Left cardiac atrium (tissue), 4 donors: ENCODE results near the gene COL5A1. TPM values are rescaled to one million over a fixed set of nuclear protein-coding genes. Genes with fewer than 3 reads are reported as not detected.
A peak's percentile ranks its signal among the peaks of the same experiment; 100 is the strongest.

ENCODE experiments used
- ATAC-seq, 2 donors: fragments of 200-7000 bp; cut with Tn5 transposase; one replicate each; pipeline ENCODE4 v1.9.1; 2020; ENCODE audit warnings: mild to moderate bottlenecking in 2 of 2, moderate library complexity in 2 of 2
- DNase-seq: peaks from one replicate; pipeline ENCODE4 v3.0.0-alpha.2; 2020
- intact Hi-C, 2 donors: fragments of 100-400 bp; cut with DNase I; formaldehyde crosslinking; loops; one replicate each; pipeline versions ENCODE4 v1.14.1 to v1.15.1; 2022 to 2023
- total RNA-seq, 2 donors: library from RNA; stranded (reverse); fragmentation: NEBNext Ultra II Directional; extraction: Animal tissue kit (Norgen Biotek cat#: 25700); gene quantifications; one replicate each; pipeline ENCODE4 v1.2.1, GENCODE V29; 2021
- donor health status: DM: no; HTN: yes; CAD: no.
- donor health status: DM: no; HTN: yes; CAD: no; lungs with severe emphysema.
- donor health status: DM: yes; HTN: yes; CAD: no.
- donor health status: Dilated cardiomyopathy.

COL5A1 gene
- total RNA-seq, 2 donors from 2014 or later = 29.8 to 35.2 TPM

- ATAC-seq (no peak), DNase-seq (no peak)
- intact Hi-C loops = loop anchor here in 1 of 2 donors (5.0 kb wide), 1 partner anchor 201 kb away; no protein-coding TSS in a partner anchor
Observed at GRCh38 chr9:134781591-134782302, 140.1 kb downstream of the COL5A1 start.

- intact Hi-C loops = loop anchor here in 1 of 2 donors (5.0 kb wide), 1 partner anchor 199 kb away; no protein-coding TSS in a partner anchor
- no peak for ATAC-seq
- no peak for DNase-seq
Observed at GRCh38 chr9:134782921-134783698, 141.5 kb downstream of the COL5A1 start.

- DNase-seq (no peak), ATAC-seq (no peak)
- intact Hi-C loops = loop anchor here in 1 of 2 donors (5.0 kb wide), 1 partner anchor 199 kb away; no protein-coding TSS in a partner anchor
Observed at GRCh38 chr9:134783699-134784039, 142.1 kb downstream of the COL5A1 start.

GRCh38 chr9:134784577-134785305, 143.1 kb downstream of the COL5A1 start:
- intact Hi-C loops = loop anchor here in 1 of 2 donors (5.0 kb wide), 1 partner anchor 198 kb away; no protein-coding TSS in a partner anchor
- DNase-seq (no peak), ATAC-seq (peak in 1 of 2 donors; percentile 1)

DNA sequence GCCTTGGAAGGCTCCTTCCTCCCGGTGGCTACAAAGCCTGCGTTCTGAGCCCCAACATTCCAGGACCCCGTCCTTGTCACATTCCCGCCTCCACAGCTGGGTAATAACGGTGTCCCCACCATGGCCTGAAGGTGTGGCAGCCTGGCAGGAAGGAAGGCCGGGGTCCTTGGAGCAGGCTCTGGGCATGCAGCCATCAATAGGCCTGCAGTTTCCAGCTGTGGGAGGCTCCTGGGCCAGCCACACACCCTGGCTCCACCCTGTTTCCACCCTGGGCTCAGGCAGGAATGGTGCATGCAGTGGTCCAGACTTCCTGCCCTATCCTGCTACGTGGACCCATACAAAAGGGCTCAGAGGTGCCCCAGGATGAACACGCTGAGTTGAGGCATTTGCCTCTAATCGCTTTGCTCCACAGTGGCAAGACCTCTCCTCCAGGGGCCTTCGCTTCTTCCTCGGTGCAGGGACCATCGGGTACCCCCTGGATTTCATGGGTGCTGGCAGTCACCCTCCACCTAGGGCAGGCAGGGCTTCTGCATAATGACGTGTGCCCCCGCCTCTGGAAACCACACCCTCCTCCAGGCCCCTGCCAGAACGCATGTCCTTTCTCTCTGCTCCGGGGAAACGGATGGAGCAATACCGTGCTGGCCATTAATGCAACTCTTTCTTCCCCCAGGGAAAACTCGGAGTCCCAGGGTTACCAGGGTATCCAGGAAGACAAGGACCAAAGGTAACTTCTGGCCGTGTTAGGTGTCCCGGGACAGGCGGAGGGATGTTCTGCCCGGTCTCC, 143.9 kb downstream of the COL5A1 start:
- DNase-seq = peak; percentile 74
- intact Hi-C loops = no loop called here
- ATAC-seq = peak; percentile 46 to 65

GRCh38 chr9:134787601-134788531, 146.3 kb downstream of the COL5A1 start:
- no peak for ATAC-seq
- no peak for DNase-seq
- intact Hi-C loops = no loop called here

DNA sequence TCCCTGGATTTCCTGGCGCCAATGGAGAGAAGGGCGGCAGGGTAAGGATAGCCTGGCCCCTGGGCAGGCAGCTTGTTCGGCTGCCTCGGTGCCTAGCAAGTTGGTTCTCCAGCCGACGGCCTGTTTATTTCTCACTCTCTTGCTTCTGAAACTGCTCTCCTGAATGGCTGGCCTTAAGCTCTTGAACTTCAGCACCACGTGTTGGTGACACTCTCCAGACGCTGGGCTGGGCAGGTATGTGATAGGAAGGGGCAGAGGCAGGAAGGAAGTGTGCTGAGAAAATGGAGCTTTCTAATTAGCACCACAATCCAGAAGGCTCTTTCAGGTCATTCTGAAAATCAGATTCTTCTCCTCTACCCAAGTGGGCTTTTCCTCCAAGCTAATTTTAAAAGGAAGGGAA, 147.6 kb downstream of the COL5A1 start:
- ATAC-seq (peak; percentile 13 to 60), DNase-seq (peak; percentile 48)
- intact Hi-C loops = no loop called here

DNA sequence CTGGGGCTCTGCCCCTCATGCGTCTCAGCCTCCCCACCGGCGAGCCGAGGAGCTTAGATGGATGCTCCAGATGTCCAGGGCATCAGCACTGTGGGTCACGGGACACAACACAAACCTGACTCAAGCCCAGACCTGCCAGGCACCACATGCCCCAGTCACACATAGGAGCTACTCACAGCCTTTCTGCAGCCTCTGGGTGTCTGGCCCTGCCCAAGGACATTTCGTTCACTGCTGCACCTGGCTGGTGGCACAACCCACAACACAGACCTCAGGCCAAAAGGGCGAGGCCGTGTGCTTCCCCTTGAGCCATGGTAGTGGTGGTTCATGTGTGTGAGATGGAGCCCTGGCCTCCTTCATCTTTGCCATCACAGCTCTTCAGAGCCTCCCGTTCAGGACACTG, 149.4 kb downstream of the COL5A1 start:
- intact Hi-C loops = no loop called here
- ATAC-seq (no peak), DNase-seq (no peak)

DNA sequence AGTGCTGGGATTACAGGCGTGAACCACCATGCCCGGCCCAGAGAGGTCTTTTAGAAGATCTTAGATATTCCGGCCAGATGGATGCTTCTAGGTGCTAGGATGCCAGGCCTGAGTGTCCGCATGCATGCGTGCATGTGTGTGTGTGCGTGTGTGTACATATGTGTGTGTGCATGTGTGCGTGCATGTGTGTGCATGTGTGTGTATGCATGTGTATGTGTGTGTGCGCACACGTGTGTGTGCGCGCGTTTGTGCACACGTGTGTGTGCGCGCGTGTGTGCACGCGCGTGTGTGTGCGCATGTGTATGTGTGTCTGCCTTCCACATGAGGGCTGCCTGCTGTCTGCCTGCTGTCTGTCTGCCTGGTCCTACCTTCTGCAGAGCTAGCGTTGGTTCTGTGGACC, 151.0 kb downstream of the COL5A1 start:
- ATAC-seq = no peak
- intact Hi-C loops = no loop called here
- DNase-seq = no peak

GRCh38 chr9:134793288-134794188, 151.9 kb downstream of the COL5A1 start:
- ATAC-seq (no peak), DNase-seq (no peak)
- intact Hi-C loops = no loop called here

DNA sequence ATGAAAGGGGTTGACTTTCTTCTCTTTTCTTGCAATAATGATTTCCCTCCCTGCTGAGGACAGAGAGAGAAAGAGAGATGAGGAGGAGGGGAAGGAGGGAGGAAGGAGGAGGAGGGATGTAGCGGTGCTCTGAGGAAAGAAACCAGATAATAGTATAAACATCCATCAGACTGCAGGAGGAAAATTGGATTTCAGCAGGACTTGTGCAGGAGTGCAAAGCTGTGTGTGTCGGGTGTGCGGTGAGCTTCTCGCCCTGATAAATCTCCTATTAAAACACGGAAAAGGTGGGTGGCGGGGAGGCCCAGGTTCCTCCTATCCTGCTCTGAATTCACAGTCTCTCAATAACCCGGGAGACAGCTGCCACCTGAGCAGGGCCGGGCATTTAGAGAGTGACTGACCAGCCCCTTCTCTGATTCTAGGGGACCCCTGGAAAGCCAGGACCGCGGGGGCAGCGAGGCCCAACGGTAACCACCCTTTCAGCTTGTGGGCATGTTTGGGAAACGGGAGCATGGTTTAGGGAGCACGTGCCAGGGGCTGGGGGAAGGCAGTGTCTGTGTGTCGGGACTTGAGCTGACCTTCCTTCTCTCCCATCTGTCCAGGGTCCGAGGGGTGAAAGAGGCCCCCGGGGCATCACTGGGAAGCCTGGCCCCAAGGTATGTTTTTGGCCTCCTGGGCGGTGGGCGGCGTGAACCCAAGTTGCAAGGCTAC, 153.2 kb downstream of the COL5A1 start:
- no peak for ATAC-seq
- intact Hi-C loops = no loop called here
- no peak for DNase-seq

DNA sequence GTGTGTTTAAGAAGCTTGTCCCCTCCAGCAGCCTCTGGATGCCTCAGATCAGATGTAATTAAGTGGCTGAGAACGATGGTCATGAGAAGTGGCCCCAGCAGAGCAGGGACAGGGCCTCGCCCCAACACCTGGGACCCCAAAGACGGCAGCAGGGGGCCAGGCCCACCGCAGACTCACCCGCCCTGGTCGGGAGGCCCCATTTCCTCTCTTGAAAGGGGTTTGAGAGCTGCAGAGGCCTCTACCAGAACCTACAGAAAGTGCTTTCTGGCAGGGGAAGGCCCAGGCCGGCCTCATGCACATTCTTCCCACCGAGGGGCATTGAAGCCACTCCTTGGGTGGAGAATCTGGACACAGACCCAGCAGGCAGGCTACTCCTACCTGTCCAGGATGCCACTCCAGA, 153.8 kb downstream of the COL5A1 start:
- intact Hi-C loops = no loop called here
- DNase-seq = no peak
- ATAC-seq = no peak

DNA sequence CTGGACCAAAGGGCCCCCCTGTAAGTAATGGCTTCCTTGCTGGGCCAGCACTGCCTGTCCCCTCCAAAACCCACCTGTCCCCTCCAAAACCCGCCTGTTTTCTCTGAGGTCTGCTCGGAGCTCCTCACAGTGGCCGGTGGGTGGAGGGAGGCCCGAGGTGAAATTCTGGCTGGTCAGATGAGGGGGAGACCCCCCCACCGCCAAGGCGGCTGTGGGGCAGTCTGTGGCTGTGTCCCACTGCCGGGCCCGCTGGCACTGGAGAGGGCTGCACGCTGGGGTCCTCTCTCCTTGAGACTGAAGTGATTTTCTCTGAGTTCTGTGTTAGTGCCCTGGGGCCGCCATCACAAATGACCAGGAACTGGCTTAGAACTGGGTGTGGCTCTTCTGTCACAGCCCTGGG, 155.3 kb downstream of the COL5A1 start:
- DNase-seq (no peak), ATAC-seq (no peak)
- intact Hi-C loops = no loop called here

- DNase-seq (peak; percentile 72), ATAC-seq (peak; percentile 56 to 85)
- intact Hi-C loops = no loop called here
Observed at GRCh38 chr9:134800791-134801339, 159.3 kb downstream of the COL5A1 start.

- intact Hi-C loops = no loop called here
- ATAC-seq (no peak), DNase-seq (no peak)
Observed at GRCh38 chr9:134802216-134802795, 160.7 kb downstream of the COL5A1 start.

GRCh38 chr9:134804871-134805270, 163.3 kb downstream of the COL5A1 start:
- ATAC-seq (no peak), DNase-seq (no peak)
- intact Hi-C loops = no loop called here
